ENCODE results near the gene FCN2.
A peak's percentile ranks its signal among the peaks of the same experiment; 100 is the strongest.

The FCN2 gene

GRCh38 chr9:134869554-134870300, 10.9 kb upstream of the FCN2 start:
- Histone ChIP-seq H3K27ac (peak overlapping the region; percentile 76), H3K9me3 (ENCODE audit: severe bottlenecking) (no peaks in the 10 kb centered on the region), H3K36me3 (no peaks in the 10 kb centered on the region), H3K27me3 (ENCODE audit: insufficient read depth, low read depth, severe bottlenecking) (no peaks in the 10 kb centered on the region), H3K4me3 (ENCODE audit: low read depth, low read length) (no peak overlapping the region)
- DNase-seq = peak; percentile 60
- TF ChIP-seq CTCF (IDR thresholded peaks at IDR 0.05; ENCODE audit: low read depth, low read length) = no peak

DNA sequence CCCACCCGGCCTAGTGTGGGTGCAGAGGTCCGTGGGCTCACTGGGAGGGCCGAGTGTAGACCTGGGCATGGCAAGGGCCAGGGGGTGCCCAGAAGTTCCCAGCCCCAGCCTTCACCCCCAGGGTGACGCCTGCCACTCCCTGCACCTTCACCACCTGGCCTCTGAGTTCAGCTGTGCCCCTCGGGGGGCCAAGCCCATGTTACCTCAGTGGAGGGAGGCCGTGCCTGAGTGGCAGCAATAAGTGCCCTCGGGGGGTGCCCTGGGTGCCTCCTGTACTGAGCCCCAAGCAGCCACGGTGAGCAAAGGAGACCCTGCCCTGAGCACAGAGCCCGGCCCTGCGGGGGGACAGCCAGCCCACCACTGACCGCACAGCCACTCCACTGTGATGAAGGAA, 10.3 kb upstream of the FCN2 start:
- Histone ChIP-seq H3K9me3 (ENCODE audit: severe bottlenecking) (no peaks in the 10 kb centered on the region), H3K27me3 (ENCODE audit: insufficient read depth, low read depth, severe bottlenecking) (no peaks in the 10 kb centered on the region), H3K27ac (peak overlapping the region; percentile 76; the same call in 1 of the 2 replicates), H3K4me3 (ENCODE audit: low read depth, low read length) (no peak overlapping the region), H3K36me3 (no peaks in the 10 kb centered on the region)
- TF ChIP-seq CTCF (IDR thresholded peaks at IDR 0.05; ENCODE audit: low read depth, low read length) = no peak
- no peak for DNase-seq

GRCh38 chr9:134870746-134871662, 9.6 kb upstream of the FCN2 start:
- no peaks in the 10 kb centered on the region for H3K27me3 ChIP-seq (ENCODE audit: insufficient read depth, low read depth, severe bottlenecking)
- H3K27ac ChIP-seq = no peak overlapping the region
- H3K9me3 ChIP-seq (ENCODE audit: severe bottlenecking) = no peaks in the 10 kb centered on the region
- no peak overlapping the region for H3K4me3 ChIP-seq (ENCODE audit: low read depth, low read length)
- DNase-seq = no peak
- no peak for TF ChIP-seq CTCF (IDR thresholded peaks at IDR 0.05; ENCODE audit: low read depth, low read length)
- H3K36me3 ChIP-seq = no peaks in the 10 kb centered on the region

- H3K9me3 ChIP-seq (ENCODE audit: severe bottlenecking) = no peaks in the 10 kb centered on the region
- H3K27ac ChIP-seq = no peak overlapping the region
- H3K36me3 ChIP-seq = no peaks in the 10 kb centered on the region
- no peak overlapping the region for H3K4me3 ChIP-seq (ENCODE audit: low read depth, low read length)
- no peak for DNase-seq
- H3K27me3 ChIP-seq (ENCODE audit: insufficient read depth, low read depth, severe bottlenecking) = no peaks in the 10 kb centered on the region
- TF ChIP-seq CTCF (IDR thresholded peaks at IDR 0.05; ENCODE audit: low read depth, low read length) = no peak
Measured at GRCh38 chr9:134871697-134872340, 8.8 kb upstream of the FCN2 start.

DNA sequence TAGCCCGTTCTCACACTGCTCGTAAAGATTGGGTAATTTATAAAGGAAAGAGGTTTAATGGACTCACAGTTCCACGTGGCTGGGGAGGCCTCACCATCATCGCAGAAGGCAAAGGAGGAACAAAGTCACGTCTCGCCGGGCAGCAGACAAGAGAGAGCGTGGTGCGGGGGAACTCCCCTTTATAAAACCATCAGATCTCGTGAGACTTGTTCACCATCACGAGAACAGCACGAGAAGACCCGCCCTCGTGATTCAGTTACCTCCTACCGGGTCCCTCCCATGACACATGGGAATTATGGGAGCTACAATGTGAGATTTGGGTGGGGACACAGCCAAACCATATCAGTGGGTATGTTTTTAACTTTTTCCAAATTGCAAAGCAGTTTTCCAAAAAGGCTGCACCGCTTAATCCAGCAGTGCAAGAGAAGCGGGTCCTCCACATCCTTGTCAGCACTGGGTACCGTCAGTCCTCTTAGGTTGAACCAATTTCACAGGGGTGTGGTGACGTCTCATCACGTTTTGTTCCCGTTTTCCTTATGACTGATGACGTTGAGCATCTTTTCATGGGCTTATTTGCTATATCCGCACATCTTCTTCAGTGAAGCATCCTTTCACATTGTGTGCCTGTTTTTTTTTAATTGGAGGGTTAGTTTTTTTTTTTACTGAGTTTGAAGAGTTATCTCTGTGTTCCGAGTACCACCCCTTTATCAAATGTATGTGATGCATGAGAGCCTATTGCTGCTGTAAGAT, 8.0 kb upstream of the FCN2 start:
- H3K27me3 ChIP-seq (ENCODE audit: insufficient read depth, low read depth, severe bottlenecking) = no peaks in the 10 kb centered on the region
- no peaks in the 10 kb centered on the region for H3K9me3 ChIP-seq (ENCODE audit: severe bottlenecking)
- DNase-seq = no peak
- H3K36me3 ChIP-seq = no peaks in the 10 kb centered on the region
- no peak overlapping the region for H3K27ac ChIP-seq
- no peak overlapping the region for H3K4me3 ChIP-seq (ENCODE audit: low read depth, low read length)
- TF ChIP-seq CTCF (IDR thresholded peaks at IDR 0.05; ENCODE audit: low read depth, low read length) = no peak
